ENCODE results near the gene PIM2. TPM values are rescaled to one million over a fixed set of nuclear protein-coding genes. Genes with fewer than 3 reads are reported as not detected.

The PIM2 gene
- total and polyA plus RNA-seq, 2 donors from 2014 or later, result 8.7 to 29.6 TPM

DNA sequence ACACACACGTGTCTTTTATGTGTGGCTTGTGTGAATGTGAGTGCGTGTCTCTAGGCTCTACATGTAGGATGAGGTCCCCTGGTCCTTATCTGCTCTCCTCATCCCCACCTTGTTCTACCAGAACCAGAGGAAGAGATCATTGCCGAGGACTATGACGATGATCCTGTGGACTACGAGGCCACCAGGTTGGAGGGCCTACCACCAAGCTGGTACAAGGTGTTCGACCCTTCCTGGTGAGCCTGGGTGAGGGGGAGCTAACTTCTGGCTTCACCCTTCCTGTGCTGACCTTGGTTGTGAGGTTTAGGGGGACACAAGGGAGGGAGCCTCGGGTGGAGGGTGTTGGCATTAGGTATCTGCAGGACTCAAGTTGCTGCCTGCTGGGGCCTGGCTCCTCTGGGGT, 17.8 kb downstream of the PIM2 start:
- TF ChIP-seq, protein P1, sequence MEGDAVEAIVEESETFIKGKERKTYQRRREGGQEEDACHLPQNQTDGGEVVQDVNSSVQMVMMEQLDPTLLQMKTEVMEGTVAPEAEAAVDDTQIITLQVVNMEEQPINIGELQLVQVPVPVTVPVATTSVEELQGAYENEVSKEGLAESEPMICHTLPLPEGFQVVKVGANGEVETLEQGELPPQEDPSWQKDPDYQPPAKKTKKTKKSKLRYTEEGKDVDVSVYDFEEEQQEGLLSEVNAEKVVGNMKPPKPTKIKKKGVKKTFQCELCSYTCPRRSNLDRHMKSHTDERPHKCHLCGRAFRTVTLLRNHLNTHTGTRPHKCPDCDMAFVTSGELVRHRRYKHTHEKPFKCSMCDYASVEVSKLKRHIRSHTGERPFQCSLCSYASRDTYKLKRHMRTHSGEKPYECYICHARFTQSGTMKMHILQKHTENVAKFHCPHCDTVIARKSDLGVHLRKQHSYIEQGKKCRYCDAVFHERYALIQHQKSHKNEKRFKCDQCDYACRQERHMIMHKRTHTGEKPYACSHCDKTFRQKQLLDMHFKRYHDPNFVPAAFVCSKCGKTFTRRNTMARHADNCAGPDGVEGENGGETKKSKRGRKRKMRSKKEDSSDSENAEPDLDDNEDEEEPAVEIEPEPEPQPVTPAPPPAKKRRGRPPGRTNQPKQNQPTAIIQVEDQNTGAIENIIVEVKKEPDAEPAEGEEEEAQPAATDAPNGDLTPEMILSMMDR (IDR thresholded peaks at IDR 0.05; ENCODE audit: borderline replicate concordance, extremely low read depth, insufficient read depth), result no peak
- Histone ChIP-seq H3K4me1 (ENCODE audit: control insufficient read depth in 2 of 3, insufficient read depth in 2 of 3, low read depth in 1 of 3, low read length in 3 of 3) (peaks cover 0 to 8% (median 4%) of the 10 kb centered on the region in 3 donors), H3K4me3 (ENCODE audit: low read length in 3 of 3) (no peak overlapping the region), H3K27me3 (ENCODE audit: control insufficient read depth, insufficient read depth, low read length) (no peaks in the 10 kb centered on the region), H3K36me3 (ENCODE audit: control insufficient read depth in 2 of 3, insufficient read depth in 3 of 3, low read length in 3 of 3) (peaks cover 0 to 14% (median 9%) of the 10 kb centered on the region in 3 donors), H3K9me3 (ENCODE audit: control insufficient read depth in 2 of 3, insufficient read depth in 1 of 3, low read length in 3 of 3) (no peaks in the 10 kb centered on the region), H3K27ac (ENCODE audit: low read depth in 2 of 2, low read length in 2 of 2) (no peak overlapping the region), H3K9ac (ENCODE audit: low read length in 3 of 3) (no peak overlapping the region)
- FAIRE-seq (no peak), DNase-seq (peak in 1 of 5 donors; percentile 29)
- intact Hi-C loops (cut with DNase I), result no loop called here

DNA sequence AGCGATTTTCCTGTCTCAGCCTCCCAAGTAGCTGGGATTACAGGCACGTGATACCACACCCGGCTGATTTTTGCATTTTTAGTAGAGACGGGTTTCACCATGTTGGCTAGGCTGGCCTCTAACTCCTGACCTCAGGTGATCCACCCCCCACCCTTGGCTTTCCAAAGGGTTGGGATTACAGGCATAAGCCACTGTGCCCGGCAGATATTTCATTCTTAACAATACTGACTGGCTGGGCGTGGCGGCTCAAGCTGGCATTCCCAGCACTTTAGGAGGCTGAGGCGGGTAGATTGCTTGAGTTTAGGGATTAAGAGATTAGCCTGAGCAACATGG, 19.8 kb downstream of the PIM2 start:
- Histone ChIP-seq H3K4me1 (ENCODE audit: control insufficient read depth in 2 of 3, insufficient read depth in 2 of 3, low read depth in 1 of 3, low read length in 3 of 3) (peaks cover 0 to 8% (median 4%) of the 10 kb centered on the region in 3 donors), H3K9me3 (ENCODE audit: control insufficient read depth in 2 of 3, insufficient read depth in 1 of 3, low read length in 3 of 3) (no peaks in the 10 kb centered on the region), H3K27ac (ENCODE audit: low read depth in 2 of 2, low read length in 2 of 2) (no peak overlapping the region), H3K36me3 (ENCODE audit: control insufficient read depth in 2 of 3, insufficient read depth in 3 of 3, low read length in 3 of 3) (peaks cover 0 to 14% (median 4%) of the 10 kb centered on the region in 3 donors), H3K27me3 (ENCODE audit: control insufficient read depth, insufficient read depth, low read length) (no peaks in the 10 kb centered on the region), H3K4me3 (ENCODE audit: low read length in 3 of 3) (no peak overlapping the region), H3K9ac (ENCODE audit: low read length in 3 of 3) (no peak overlapping the region)
- intact Hi-C loops (cut with DNase I), result no loop called here
- TF ChIP-seq, protein P1 (IDR thresholded peaks at IDR 0.05; ENCODE audit: borderline replicate concordance, extremely low read depth, insufficient read depth), result no peak
- no peak for FAIRE-seq
- peak in 1 of 5 donors; percentile 33 for DNase-seq

DNA sequence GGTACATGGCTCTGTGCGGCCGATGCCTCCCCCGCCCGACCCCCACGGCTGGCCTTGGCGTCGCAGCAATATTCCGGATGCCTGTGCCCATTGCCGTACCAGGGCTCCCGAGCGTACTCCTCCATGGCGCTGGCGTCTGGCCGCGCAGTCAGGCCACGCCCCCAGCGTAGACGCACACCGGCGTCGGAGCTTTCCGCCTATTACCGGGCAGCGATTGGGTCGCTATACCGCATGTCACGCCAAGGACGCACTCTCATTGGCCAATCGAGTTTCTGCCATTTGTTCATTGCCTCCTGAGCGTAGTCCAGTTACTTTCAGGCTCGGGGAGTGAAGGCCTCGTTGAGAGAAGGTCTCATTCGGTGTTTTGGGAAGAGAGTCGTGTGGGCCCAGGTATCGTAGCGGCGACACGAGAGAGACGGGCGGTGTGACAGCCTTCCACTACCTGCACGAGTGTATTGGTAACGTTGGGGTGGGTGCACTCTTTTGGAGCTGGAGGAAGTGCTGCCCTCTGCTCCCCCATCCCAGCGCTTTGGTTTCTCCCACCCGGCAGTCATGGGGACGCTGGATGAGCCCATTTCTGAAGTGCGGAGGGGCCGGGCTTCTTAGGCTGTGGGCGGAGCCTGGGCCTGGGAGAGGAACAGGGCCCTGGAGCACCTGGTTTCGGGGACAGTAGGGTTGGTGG, 21.1 kb downstream of the PIM2 start, which contains the start of the genes PQBP1 and TIMM17B:
PQBP1 (plus strand) TSS at position 306 of the 682 bp plus-strand sequence. CDS start 580 bp downstream, outside the sequence.
TIMM17B (minus strand) TSS at position 144 of the 682 bp plus-strand sequence; CDS start at position 125, 19 bp downstream.
- TF ChIP-seq, protein P1 (IDR thresholded peaks at IDR 0.05; ENCODE audit: borderline replicate concordance, extremely low read depth, insufficient read depth), result no peak
- intact Hi-C loops (cut with DNase I), result no loop called here
- FAIRE-seq (peak; percentile 96), DNase-seq (peak; percentile 92 to 97 (median 96))
- Histone ChIP-seq H3K27me3 (ENCODE audit: control insufficient read depth, insufficient read depth, low read length) (no peaks in the 10 kb centered on the region), H3K4me1 (ENCODE audit: control insufficient read depth in 2 of 3, insufficient read depth in 2 of 3, low read depth in 1 of 3, low read length in 3 of 3) (peaks cover 0 to 8% (median 4%) of the 10 kb centered on the region in 3 donors), H3K9ac (ENCODE audit: low read length in 3 of 3) (peak within 1 kb of the TSS; percentile 89 to 96 (median 90)), H3K4me3 (ENCODE audit: low read length in 3 of 3) (peak within 1 kb of the TSS; percentile 87 to 92 (median 91)), H3K36me3 (ENCODE audit: control insufficient read depth in 2 of 3, insufficient read depth in 3 of 3, low read length in 3 of 3) (peaks cover 0 to 11% (median 9%) of the 10 kb centered on the region in 3 donors), H3K27ac (ENCODE audit: low read depth in 2 of 2, low read length in 2 of 2) (peak within 1 kb of the TSS; percentile 96 to 97), H3K9me3 (ENCODE audit: control insufficient read depth in 2 of 3, insufficient read depth in 1 of 3, low read length in 3 of 3) (no peaks in the 10 kb centered on the region)
